Iris pigment epithelial cell (primary cell): ENCODE results near the gene KIF6.

Experiments used
- DNase-seq: peaks from one replicate; pipeline ENCODE4 v3.0.0-alpha.2; 2011; ENCODE audit warnings: low read depth

The KIF6 gene

DNA sequence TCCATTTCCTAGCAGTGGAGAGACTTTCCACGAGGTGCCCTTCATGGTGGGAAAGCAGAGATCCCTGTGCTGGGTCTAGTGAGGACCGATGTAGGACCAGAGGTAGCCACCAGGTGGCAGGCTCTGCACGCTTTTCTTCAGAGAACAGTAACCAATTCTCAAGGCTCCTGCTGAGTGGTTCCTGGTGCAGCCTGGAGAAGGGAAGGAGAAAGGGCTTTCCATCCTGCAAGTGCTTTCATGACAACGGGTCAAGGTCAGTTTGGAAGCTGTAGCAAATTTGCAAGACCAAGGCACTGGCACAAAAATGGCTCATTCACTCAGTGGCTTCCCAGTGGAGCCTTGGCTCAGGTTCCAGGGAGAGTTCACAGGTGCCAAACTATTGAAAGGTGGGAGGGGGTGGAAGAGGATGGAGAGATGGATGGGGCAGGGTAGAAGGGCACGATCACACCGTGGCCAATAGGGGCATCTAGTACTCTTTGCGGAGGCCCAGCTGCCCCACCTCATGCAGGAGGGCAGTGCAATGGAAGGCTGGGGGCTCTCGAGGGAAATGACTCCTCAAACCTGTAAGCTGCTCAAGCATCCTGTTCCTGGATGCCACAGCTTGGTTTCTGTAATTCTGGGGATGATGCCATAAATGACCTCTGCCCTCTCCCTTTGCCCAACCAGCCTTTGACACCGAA, 377.2 kb downstream of the KIF6 start:
- DNase-seq: peak; percentile 55

GRCh38 chr6:39347206-39347605, 378.0 kb downstream of the KIF6 start:
- DNase-seq: no peak

DNA sequence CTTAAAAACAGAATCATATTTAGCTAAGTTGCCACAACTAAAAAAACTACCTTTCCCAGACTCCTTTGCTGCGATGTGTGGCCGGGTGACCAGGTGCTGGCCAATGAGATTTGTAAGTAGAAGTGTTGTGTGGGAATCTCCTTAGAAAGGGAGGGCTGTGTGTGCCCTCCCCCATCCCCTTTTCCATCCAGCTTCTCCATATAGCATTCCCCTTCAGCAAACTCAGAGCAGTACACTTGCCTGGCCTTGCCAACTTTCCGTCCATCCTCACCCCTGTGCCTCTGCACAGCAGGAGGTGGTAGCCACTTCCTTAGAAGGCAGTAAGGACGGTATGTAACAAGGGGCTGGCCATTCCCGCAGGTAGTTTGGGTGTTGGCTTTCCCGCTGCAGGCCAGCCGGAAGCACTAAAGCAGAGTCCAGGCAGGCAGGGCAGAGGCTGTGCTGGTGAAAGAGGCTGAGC, 380.4 kb downstream of the KIF6 start:
- DNase-seq: peak; percentile 36

GRCh38 chr6:39343396-39343870, 381.8 kb downstream of the KIF6 start:
- no peak for DNase-seq

DNA sequence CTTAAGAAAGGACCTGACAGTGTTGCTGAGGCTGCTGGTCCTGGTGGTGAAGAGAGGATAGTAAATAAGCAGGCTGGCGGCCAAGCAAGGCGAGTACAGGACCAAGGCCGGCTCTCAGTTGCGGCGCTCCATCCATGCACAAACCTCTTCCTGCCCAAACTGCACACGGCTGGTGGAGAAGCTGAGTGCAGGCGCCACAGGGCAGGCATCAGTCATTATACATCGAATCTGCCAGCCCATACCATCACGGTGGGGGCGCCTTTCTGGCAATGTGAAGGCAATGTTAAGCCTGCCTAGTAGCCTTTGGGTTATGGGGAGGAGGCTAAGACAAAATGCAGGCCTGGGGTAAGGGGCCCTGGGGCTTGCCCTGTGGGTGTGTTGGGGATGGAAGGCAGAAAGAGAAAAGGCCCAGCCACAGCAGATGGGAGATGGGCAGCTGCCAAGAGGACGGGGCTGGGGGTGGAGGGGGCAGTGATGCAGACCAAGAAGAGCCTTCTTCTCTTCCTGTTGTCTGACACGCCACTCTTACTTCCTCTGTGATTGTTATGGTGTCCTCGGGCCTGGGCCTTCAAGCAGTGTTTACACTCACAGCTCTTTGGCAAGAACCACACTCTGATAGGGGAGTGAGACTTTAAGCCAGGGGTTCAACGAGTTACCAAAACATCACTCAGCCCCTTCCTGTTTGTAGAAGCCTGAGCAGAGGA, 382.4 kb downstream of the KIF6 start:
- DNase-seq: no peak

GRCh38 chr6:39341937-39342336, 383.3 kb downstream of the KIF6 start:
- DNase-seq: no peak

- DNase-seq: no peak
Measured at GRCh38 chr6:39341352-39341751, 383.9 kb downstream of the KIF6 start.

DNA sequence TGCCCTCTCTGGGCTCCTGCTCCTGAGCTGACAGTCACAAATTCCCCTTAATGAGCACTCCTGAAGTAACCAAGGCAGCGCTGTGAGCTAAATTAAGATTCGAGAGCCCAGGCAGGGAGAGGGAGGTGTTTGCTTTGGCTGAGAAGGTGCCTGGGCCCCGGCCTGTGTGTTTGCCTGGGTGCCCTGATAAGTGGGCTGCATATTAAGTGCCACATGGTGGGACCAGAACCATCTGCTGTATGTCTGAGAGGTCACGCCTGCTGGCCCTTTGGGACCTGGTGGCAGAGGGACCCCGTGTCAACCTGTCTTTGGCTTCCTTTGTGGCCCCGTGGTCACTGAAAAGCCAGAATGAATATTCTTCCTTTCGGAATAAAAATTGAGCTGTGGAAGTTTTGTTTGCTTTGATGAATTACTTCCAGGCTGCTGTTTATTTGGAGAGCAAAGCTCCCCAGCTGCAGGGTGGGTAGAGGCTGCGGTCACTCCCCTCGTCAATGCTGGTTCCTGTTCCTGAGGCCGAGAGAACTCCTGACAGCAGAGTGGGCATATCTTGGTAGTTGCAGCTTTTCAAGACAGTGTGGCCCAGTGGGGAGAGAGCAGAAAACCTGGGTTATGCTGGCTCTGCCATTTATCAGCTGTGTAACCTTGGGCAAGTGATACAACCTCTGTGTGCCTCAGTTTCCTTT, 385.2 kb downstream of the KIF6 start:
- no peak for DNase-seq

- DNase-seq: no peak
Measured at GRCh38 chr6:39339096-39339867, 385.9 kb downstream of the KIF6 start.

- DNase-seq: no peak
Measured at GRCh38 chr6:39338397-39338796, 386.8 kb downstream of the KIF6 start.

GRCh38 chr6:39335780-39336545, 389.2 kb downstream of the KIF6 start:
- DNase-seq: no peak

- no peak for DNase-seq
Measured at GRCh38 chr6:39333644-39334438, 391.4 kb downstream of the KIF6 start.

- DNase-seq: no peak
Measured at GRCh38 chr6:39330476-39330875, 394.7 kb downstream of the KIF6 start.

DNA sequence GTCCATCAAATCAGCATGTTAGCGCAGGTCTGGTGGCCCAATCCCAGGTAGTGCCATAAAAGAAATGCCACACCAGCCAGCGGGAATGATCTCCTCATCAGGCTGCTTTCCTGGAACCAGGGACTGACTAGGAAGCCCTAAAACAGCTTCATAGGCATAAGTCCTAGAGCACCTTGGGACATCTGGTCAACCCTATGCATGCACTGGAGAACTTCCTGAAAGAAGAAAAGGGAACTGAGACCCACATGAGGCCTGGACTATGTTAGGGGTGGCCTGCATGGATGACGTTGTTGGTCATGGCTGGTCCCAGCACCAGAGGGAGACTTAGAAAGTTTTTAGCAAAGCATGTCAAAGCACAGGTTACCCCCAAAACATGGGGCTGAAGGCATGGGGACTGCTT, 395.2 kb downstream of the KIF6 start:
- no peak for DNase-seq

DNA sequence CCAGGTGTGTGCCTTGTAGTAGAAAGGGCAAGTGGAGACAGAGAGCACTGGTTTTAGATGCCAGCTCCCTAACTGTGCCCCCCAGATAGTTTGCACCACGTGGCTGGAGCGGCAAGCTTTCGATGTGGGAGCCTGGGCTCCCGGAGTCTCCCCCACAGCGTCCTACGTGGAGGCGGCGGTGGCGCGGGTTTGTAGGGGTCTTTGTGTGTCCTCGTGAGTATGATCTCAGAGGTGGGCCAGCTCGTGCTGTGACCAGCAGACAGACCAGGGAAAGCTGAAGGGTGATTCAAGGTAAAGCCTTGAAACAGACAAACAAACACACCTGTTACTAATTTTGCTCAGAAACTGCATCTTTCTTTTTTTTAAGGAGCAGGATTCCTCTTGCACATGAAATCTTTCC, 397.1 kb downstream of the KIF6 start:
- no peak for DNase-seq

- DNase-seq: no peak
Measured at GRCh38 chr6:39327507-39327906, 397.7 kb downstream of the KIF6 start.

DNA sequence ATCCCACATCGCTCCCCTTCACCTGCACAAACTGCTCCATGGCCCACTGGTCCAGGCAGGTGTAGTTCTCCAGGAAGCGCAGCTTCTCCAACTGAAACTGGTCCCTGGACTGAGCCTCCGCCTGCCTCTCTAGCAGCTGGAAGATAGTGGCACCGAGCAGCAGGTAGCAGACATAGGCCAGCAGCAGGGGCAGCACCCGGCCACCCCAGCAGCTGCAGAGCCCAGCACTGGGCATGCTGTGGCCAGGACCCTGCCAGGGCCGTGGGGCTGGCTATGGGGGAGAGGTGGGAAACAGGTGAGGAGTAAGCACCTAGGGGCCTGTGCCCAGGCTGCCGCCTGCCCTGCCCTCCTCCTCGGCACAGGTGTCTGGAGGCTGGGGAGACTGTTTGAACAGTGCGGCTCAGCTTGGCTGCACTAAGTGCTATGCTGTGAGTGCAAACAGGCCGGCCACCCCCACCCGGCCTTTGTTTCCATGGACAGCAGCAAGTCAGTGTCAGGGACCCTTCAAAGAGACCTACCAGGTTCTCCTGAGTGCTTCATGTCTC, 402.8 kb downstream of the KIF6 start, which contains the start of gene KCNK16:
Gene KCNK16 (minus strand): TSS at position 397 of the 545 bp plus-strand sequence. CDS start 162 bp downstream, at position 235.
- DNase-seq: no peak

DNA sequence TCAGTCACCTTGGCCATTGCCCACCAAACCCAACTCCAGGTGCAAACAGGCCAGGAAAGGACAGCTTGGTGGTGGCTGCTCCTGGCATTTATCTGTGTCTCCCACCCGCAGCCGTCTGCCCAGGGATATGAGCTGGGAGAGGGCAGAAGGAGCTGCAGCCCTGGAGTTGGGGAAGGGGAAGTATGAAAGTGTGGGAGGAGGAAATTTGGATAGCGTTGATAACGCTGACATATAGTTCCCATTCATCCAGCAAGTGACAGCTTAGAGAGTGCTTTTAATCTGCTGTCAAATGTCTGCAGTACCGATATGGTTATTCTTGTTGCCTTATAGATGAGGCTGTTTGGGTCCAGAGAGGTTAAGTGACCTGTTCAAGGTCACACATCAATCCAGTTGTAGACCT, 403.4 kb downstream of the KIF6 start:
- no peak for DNase-seq

GRCh38 chr6:39320363-39320984, 404.7 kb downstream of the KIF6 start:
- no peak for DNase-seq
